CD4-positive, alpha-beta T cell (primary cell): ENCODE data around the gene FOSL2. TPM values are rescaled to one million over a fixed set of nuclear protein-coding genes. Genes with fewer than 3 reads are reported as not detected.

Experiments used
- ATAC-seq: fragments of 200-7000 bp; cut with Tn5 transposase; one replicate; pipeline ENCODE4 v1.10.0; 2022; ENCODE audit warnings: mild to moderate bottlenecking; ENCODE audit not compliant: poor library complexity
- CTCF ChIA-PET: fragments of 350-600 bp; sonication (Branson Sonifier 250); formaldehyde crosslinking; loops from one replicate; lab custom pipeline; 2021; ENCODE audit warnings: antibody characterized with exemption, inconsistent platforms; lab: Charles Lee
- POLR2A ChIA-PET: fragments of 350-600 bp; sonication (Branson Sonifier 250); formaldehyde crosslinking; loops from one replicate; lab custom pipeline; 2021; ENCODE audit warnings: antibody characterized with exemption, inconsistent platforms; lab: Charles Lee
- DNase-seq, 14 experiments: peaks; one replicate each; pipeline ENCODE4 v3.0.0-alpha.2; 2013 to 2020; ENCODE audit warnings: mixed read lengths in 2 of 14
- H3K27ac ChIP-seq, 2 donors: one replicate each; pipeline versions ENCODE4 v1.5.1 to v1.7.0; 2013; ENCODE audit warnings: low read length in 2 of 2, low read depth in 1 of 2, mild to moderate bottlenecking in 1 of 2
- H3K27me3 ChIP-seq, 2 experiments: 1 replicate in 1 of 2; 2 replicates in 1 of 2; pipeline versions ENCODE4 v1.6.1 to v1.7.0; 2013; ENCODE audit warnings: low read length in 2 of 2, control low read depth in 1 of 2, mild to moderate bottlenecking in 1 of 2, moderate library complexity in 1 of 2; ENCODE audit not compliant: insufficient read depth in 2 of 2, control insufficient read depth in 1 of 2
- H3K36me3 ChIP-seq: one replicate; pipeline ENCODE4 v1.6.1; 2013; ENCODE audit warnings: low read length, control low read depth; ENCODE audit not compliant: insufficient read depth
- H3K4me1 ChIP-seq: one replicate; pipeline ENCODE4 v1.6.1; 2013; ENCODE audit warnings: low read length, control low read depth; ENCODE audit not compliant: insufficient read depth
- H3K4me3 ChIP-seq: one replicate; pipeline ENCODE4 v1.5.1; 2013; ENCODE audit warnings: mild to moderate bottlenecking, low read length, moderate library complexity
- H3K9me3 ChIP-seq, 2 experiments: 1 replicate in 1 of 2; 2 replicates in 1 of 2; pipeline versions ENCODE4 v1.6.1 to v1.7.0; 2013; ENCODE audit warnings: low read length in 2 of 2, mild to moderate bottlenecking in 2 of 2, control low read depth in 1 of 2, moderate library complexity in 1 of 2; ENCODE audit not compliant: control insufficient read depth in 1 of 2, insufficient read depth in 1 of 2
- H3K27ac Mint-ChIP-seq: one replicate; pipeline ENCODE4 v1.8.0; 2020; ENCODE audit warnings: mixed read lengths
- H3K27me3 Mint-ChIP-seq: one replicate; pipeline ENCODE4 v1.8.0; 2021; ENCODE audit warnings: mixed read lengths
- H3K36me3 Mint-ChIP-seq: one replicate; pipeline ENCODE4 v1.8.0; 2021; ENCODE audit warnings: low read depth, mixed read lengths
- H3K4me1 Mint-ChIP-seq: one replicate; pipeline ENCODE4 v1.8.0; 2021; ENCODE audit warnings: low read depth, mixed read lengths
- H3K4me3 Mint-ChIP-seq: one replicate; pipeline ENCODE4 v1.8.0; 2020; ENCODE audit warnings: mild to moderate bottlenecking, mixed read lengths
- H3K9me3 Mint-ChIP-seq: one replicate; pipeline ENCODE4 v1.8.0; 2020; ENCODE audit warnings: mixed read lengths
- CTCF ChIP-seq: fragments of 200-600 bp; IDR thresholded peaks from one replicate; pipeline ENCODE4 v1.8.0; 2022; ENCODE audit warnings: antibody characterized with exemption, mild to moderate bottlenecking
- intact Hi-C, 2 experiments: fragments of 100-400 bp; cut with DNase I in 1 of 2; cut with micrococcal nuclease in 1 of 2; formaldehyde crosslinking; loops; one replicate each; pipeline versions ENCODE4 v1.15.1 to v1.9.0; 2023 to 2025; cut with DNase I, micrococcal nuclease
- total RNA-seq, 174 experiments: library from RNA in 2 of 174; stranded (reverse) in 2 of 174; gene quantifications; one replicate each; pipeline ENCODE4 v1.2.3 and lab custom pipeline; 2021 to 2026

Gene FOSL2
- total RNA-seq, 2 experiments from 2014 or later, result 152 to 155 TPM

- TF ChIP-seq CTCF, result no peak
- no peaks in the 10 kb centered on the region for H3K36me3 ChIP-seq
- H3K9me3 Mint-ChIP-seq, result no peaks in the 10 kb centered on the region
- no peak overlapping the region for H3K4me3 ChIP-seq
- no peaks in the 10 kb centered on the region for H3K27me3 Mint-ChIP-seq
- peaks cover 16% of the 10 kb centered on the region for H3K4me1 ChIP-seq
- no peak overlapping the region for H3K4me3 Mint-ChIP-seq
- no peaks in the 10 kb centered on the region for H3K27me3 ChIP-seq
- CTCF ChIA-PET, result no interaction called here
- H3K36me3 Mint-ChIP-seq, result no peaks in the 10 kb centered on the region
- peaks cover 8% of the 10 kb centered on the region for H3K4me1 Mint-ChIP-seq
- POLR2A ChIA-PET, result no interaction called here
- no peak overlapping the region for H3K27ac ChIP-seq
- no peak overlapping the region for H3K27ac Mint-ChIP-seq
- DNase-seq, result no peak
- H3K9me3 ChIP-seq, result no peaks in the 10 kb centered on the region
- ATAC-seq, result no peak
- intact Hi-C loops, result no loop called here
Measured at GRCh38 chr2:28373854-28374253, 18.8 kb upstream of the FOSL2 start.

GRCh38 chr2:28374331-28374730 is 18.3 kb upstream of the FOSL2 start:
- no peak for DNase-seq
- intact Hi-C loops, result no loop called here

GRCh38 chr2:28375236-28375635 is 17.4 kb upstream of the FOSL2 start:
- no peak overlapping the region for H3K27ac ChIP-seq
- ChIA-PET POLR2A (no interaction called here), CTCF (no interaction called here)
- no peaks in the 10 kb centered on the region for H3K9me3 ChIP-seq
- Mint-ChIP-seq H3K36me3 (no peaks in the 10 kb centered on the region), H3K9me3 (no peaks in the 10 kb centered on the region), H3K27me3 (no peaks in the 10 kb centered on the region), H3K4me3 (no peak overlapping the region), H3K4me1 (peaks cover 19% of the 10 kb centered on the region), H3K27ac (no peak overlapping the region)
- no peak for ATAC-seq
- intact Hi-C loops, result no loop called here
- no peaks in the 10 kb centered on the region for H3K36me3 ChIP-seq
- DNase-seq, result no peak
- H3K27me3 ChIP-seq, result no peaks in the 10 kb centered on the region
- H3K4me1 ChIP-seq, result peaks cover 29% of the 10 kb centered on the region
- TF ChIP-seq CTCF, result no peak
- H3K4me3 ChIP-seq, result no peak overlapping the region

More at GRCh38 chr2:28374331-28374730, 18.3 kb upstream of the FOSL2 start:
- Histone ChIP-seq H3K4me3 (no peak overlapping the region), H3K4me1 (peaks cover 20% of the 10 kb centered on the region), H3K36me3 (no peaks in the 10 kb centered on the region), H3K9me3 (no peaks in the 10 kb centered on the region), H3K27me3 (no peaks in the 10 kb centered on the region), H3K27ac (no peak overlapping the region)
- Mint-ChIP-seq H3K27ac (no peak overlapping the region), H3K4me1 (peaks cover 13% of the 10 kb centered on the region), H3K36me3 (no peaks in the 10 kb centered on the region), H3K27me3 (no peaks in the 10 kb centered on the region), H3K9me3 (no peaks in the 10 kb centered on the region), H3K4me3 (no peak overlapping the region)
- ChIA-PET CTCF (no interaction called here), POLR2A (no interaction called here)
- ATAC-seq, result no peak
- TF ChIP-seq CTCF, result no peak
